ENCODE results near the gene SORD. TPM values are rescaled to one million over a fixed set of nuclear protein-coding genes. Genes with fewer than 3 reads are reported as not detected.
"Not testable (repeated sequence)": the region's sequence is repeated elsewhere in the genome, so short reads cannot be mapped to it uniquely, and the experiment has no call there.

The SORD gene
- total RNA-seq, 1 experiment from 2014 or later, result 123 TPM

GRCh38 chr15:45020222-45020900, 2.6 kb upstream of the SORD start:
- in situ Hi-C loops (cut with HindIII; ENCODE audit: low pct_unique_long_range_greater_than_20kb, low sequenced_read_pairs); DNase-seq (ENCODE audit: low read depth, low spot score): not testable (repeated sequence)

- DNase-seq (ENCODE audit: low read depth, low spot score); in situ Hi-C loops (cut with HindIII; ENCODE audit: low pct_unique_long_range_greater_than_20kb, low sequenced_read_pairs): not testable (repeated sequence)
Observed at GRCh38 chr15:45020901-45021259, 2.1 kb upstream of the SORD start.

GRCh38 chr15:45021348-45021747, 1.6 kb upstream of the SORD start:
- DNase-seq (ENCODE audit: low read depth, low spot score), result no peak
- in situ Hi-C loops (cut with HindIII; ENCODE audit: low pct_unique_long_range_greater_than_20kb, low sequenced_read_pairs), result no loop called here

- in situ Hi-C loops (cut with HindIII; ENCODE audit: low pct_unique_long_range_greater_than_20kb, low sequenced_read_pairs), result no loop called here
Observed at GRCh38 chr15:45023659-45024225, 747 bp downstream of the SORD start.

GRCh38 chr15:45024649-45025048, 1.7 kb downstream of the SORD start:
- in situ Hi-C loops (cut with HindIII; ENCODE audit: low pct_unique_long_range_greater_than_20kb, low sequenced_read_pairs); DNase-seq (ENCODE audit: low read depth, low spot score): not testable (repeated sequence)

More at GRCh38 chr15:45023659-45024225, 747 bp downstream of the SORD start:
- DNase-seq (ENCODE audit: low read depth, low spot score), result peak; percentile 8

GRCh38 chr15:45025627-45026026, 2.6 kb downstream of the SORD start:
- DNase-seq (ENCODE audit: low read depth, low spot score); in situ Hi-C loops (cut with HindIII; ENCODE audit: low pct_unique_long_range_greater_than_20kb, low sequenced_read_pairs): not testable (repeated sequence)

- no peak for DNase-seq (ENCODE audit: low read depth, low spot score)
- in situ Hi-C loops (cut with HindIII; ENCODE audit: low pct_unique_long_range_greater_than_20kb, low sequenced_read_pairs), result no loop called here
Observed at GRCh38 chr15:45026651-45027190, 3.7 kb downstream of the SORD start.

GRCh38 chr15:45027220-45027619, 4.2 kb downstream of the SORD start:
- in situ Hi-C loops (cut with HindIII; ENCODE audit: low pct_unique_long_range_greater_than_20kb, low sequenced_read_pairs), result no loop called here

GRCh38 chr15:45030743-45031142, 7.7 kb downstream of the SORD start:
- DNase-seq (ENCODE audit: low read depth, low spot score), result no peak
- in situ Hi-C loops (cut with HindIII; ENCODE audit: low pct_unique_long_range_greater_than_20kb, low sequenced_read_pairs), result no loop called here

More at GRCh38 chr15:45027220-45027619, 4.2 kb downstream of the SORD start:
- DNase-seq (ENCODE audit: low read depth, low spot score), result peak; percentile 37

GRCh38 chr15:45031522-45032028, 8.6 kb downstream of the SORD start:
- DNase-seq (ENCODE audit: low read depth, low spot score); in situ Hi-C loops (cut with HindIII; ENCODE audit: low pct_unique_long_range_greater_than_20kb, low sequenced_read_pairs): not testable (repeated sequence)

- DNase-seq (ENCODE audit: low read depth, low spot score); in situ Hi-C loops (cut with HindIII; ENCODE audit: low pct_unique_long_range_greater_than_20kb, low sequenced_read_pairs): not testable (repeated sequence)
Observed at GRCh38 chr15:45032501-45032900, 9.5 kb downstream of the SORD start.

GRCh38 chr15:45034087-45034486, 11.1 kb downstream of the SORD start:
- in situ Hi-C loops (cut with HindIII; ENCODE audit: low pct_unique_long_range_greater_than_20kb, low sequenced_read_pairs); DNase-seq (ENCODE audit: low read depth, low spot score): not testable (repeated sequence)

GRCh38 chr15:45034600-45035375, 11.8 kb downstream of the SORD start:
- DNase-seq (ENCODE audit: low read depth, low spot score); in situ Hi-C loops (cut with HindIII; ENCODE audit: low pct_unique_long_range_greater_than_20kb, low sequenced_read_pairs): not testable (repeated sequence)

GRCh38 chr15:45036812-45037781, 14.1 kb downstream of the SORD start:
- DNase-seq (ENCODE audit: low read depth, low spot score), result peak; percentile 69
- in situ Hi-C loops (cut with HindIII; ENCODE audit: low pct_unique_long_range_greater_than_20kb, low sequenced_read_pairs), result not testable (repeated sequence)

GRCh38 chr15:45037936-45038335, 14.9 kb downstream of the SORD start:
- in situ Hi-C loops (cut with HindIII; ENCODE audit: low pct_unique_long_range_greater_than_20kb, low sequenced_read_pairs), result no loop called here
- no peak for DNase-seq (ENCODE audit: low read depth, low spot score)

- DNase-seq (ENCODE audit: low read depth, low spot score); in situ Hi-C loops (cut with HindIII; ENCODE audit: low pct_unique_long_range_greater_than_20kb, low sequenced_read_pairs): not testable (repeated sequence)
Observed at GRCh38 chr15:45040396-45040795, 17.4 kb downstream of the SORD start.

- DNase-seq (ENCODE audit: low read depth, low spot score); in situ Hi-C loops (cut with HindIII; ENCODE audit: low pct_unique_long_range_greater_than_20kb, low sequenced_read_pairs): not testable (repeated sequence)
Observed at GRCh38 chr15:45041538-45041937, 18.5 kb downstream of the SORD start.
